A549 treated with CpdA at 1 μM for 4 hours (cell line): ENCODE measurements around the gene HNF1A. TPM values are rescaled to one million over a fixed set of nuclear protein-coding genes. Genes with fewer than 3 reads are reported as not detected.

Experiments
- total RNA-seq: library from RNA; stranded (reverse); fragments of 200-300 nt; extraction: Qiagen RNA extraction; gene quantifications from 5 replicates; pipeline ENCODE4 v1.2.3, GENCODE V29; 2022; ENCODE audit warnings: low read depth

HNF1A gene, protein sequence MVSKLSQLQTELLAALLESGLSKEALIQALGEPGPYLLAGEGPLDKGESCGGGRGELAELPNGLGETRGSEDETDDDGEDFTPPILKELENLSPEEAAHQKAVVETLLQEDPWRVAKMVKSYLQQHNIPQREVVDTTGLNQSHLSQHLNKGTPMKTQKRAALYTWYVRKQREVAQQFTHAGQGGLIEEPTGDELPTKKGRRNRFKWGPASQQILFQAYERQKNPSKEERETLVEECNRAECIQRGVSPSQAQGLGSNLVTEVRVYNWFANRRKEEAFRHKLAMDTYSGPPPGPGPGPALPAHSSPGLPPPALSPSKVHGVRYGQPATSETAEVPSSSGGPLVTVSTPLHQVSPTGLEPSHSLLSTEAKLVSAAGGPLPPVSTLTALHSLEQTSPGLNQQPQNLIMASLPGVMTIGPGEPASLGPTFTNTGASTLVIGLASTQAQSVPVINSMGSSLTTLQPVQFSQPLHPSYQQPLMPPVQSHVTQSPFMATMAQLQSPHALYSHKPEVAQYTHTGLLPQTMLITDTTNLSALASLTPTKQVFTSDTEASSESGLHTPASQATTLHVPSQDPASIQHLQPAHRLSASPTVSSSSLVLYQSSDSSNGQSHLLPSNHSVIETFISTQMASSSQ
- 4.2 to 6.8 TPM (median 5.7 TPM) in 5 replicates for total RNA-seq

GRCh38 chr12:120978296-120979219 lies at the start of gene HNF1A:
TSS of gene HNF1A (plus strand) at chr12:120978543. CDS start at chr12:120978769, 226 bp downstream.

DNA sequence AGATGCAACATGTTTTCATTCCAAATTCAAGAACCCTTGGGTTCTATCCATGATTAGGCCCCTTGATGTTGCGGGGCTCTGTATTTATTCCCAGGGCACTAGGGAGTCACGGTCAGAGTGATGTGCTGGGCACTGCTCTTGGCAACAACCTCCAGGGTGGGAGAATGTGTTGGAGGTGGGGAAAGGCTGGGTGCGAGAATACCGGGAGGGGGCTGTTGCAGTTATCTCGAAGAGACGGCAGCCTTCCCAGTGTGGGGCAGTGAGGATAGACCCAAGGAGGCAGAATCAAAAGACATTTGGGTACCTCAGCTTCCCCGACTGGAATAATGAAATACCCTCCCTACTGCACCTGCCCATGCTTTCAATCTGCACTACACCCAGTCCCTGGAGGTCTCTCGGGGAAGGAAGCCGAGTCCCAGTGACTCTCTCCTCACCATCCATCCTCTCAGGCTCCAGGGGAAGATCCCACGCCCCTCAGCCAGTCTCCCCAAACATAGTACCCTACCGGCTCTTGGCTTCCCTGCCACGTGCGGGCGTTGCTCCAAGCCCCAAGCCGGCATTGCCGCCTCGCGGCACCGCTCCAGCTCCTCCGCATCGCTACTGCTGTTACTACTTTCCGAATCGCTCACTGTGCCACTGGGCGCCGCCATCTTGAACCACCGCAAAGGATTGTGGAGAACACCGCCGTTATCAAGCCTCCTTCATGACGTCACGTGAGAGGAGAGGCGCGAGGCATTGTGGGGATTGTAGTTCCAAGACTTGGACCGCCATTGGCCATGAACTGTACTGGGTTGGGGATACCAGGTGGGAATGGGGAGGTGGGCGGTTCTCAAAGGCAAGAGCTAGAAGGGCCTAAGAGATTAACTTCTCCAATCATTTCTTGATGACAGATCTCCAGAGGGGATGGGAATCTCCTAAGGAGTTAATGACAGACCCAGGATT lies 37.8 kb downstream of the HNF1A start, which contains the start of gene C12orf43:
Gene C12orf43 (minus strand): TSS at position 663 of the 942 bp plus-strand sequence. CDS start 13 bp downstream, at position 650.

DNA sequence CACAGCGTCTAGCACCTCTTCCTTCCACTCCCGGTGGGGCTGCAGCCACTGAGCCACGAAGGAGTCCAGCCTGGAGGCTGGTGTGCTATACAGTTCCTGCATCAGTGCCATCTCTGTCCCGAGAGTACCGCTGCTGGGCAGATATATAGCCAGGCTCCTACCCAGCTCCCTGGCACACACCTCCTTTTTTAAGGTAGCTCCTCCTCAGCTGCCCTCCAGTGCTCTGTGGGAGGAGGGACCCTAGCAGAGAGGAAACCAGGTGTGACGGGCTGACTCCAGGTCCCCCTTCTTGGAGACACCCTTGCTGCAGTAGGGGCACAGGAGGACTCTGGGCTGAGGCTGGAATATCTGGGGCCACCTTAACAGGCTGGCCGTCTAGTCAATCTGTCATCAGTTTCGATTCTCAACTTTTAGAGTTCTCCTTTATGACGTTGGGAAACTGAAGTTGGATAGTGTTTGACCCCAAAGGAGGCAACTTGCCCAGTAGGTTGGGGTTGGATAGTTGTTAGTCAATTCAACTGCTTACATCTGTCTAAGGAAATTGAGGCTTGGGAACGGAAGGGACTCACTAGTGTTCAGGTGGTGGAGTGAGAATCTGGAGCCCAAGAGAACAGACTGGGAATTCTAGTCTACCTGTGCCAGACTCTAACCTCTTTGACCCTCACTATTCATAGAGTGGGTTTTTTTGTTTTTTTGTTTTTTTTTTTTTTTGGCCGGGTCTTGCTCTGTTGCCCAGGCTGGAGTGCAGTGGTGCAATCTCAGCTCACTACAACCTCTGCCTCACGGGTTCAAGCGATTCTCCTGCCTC lies 60.7 kb downstream of the HNF1A start, which contains the start of gene OASL:
Gene OASL (minus strand): TSS at position 386 of the 808 bp plus-strand sequence. CDS start 275 bp downstream, at position 111.

Other genes with a start within 250 kb of the HNF1A start
- gene SPPL3, start 74.2 kb upstream of the HNF1A start, total RNA-seq, result 33.3 to 53.3 TPM (median 52.1 TPM) in 5 replicates
- gene C12orf43, start 37.9 kb downstream of the HNF1A start, total RNA-seq, result 19.3 to 26.8 TPM (median 24.4 TPM) in 5 replicates
- 3.9 to 5.0 TPM (median 4.6 TPM) in 5 replicates for gene OASL, start 60.7 kb downstream of the HNF1A start, total RNA-seq
- not detected in 5 replicates for gene P2RX7, start 154.3 kb downstream of the HNF1A start, total RNA-seq
- gene P2RX4, start 231.6 kb downstream of the HNF1A start, total RNA-seq, result 16.4 to 20.8 TPM (median 18.3 TPM) in 5 replicates